H1 (cell line): ENCODE measurements around the gene AGAP1. TPM values are rescaled to one million over a fixed set of nuclear protein-coding genes. Genes with fewer than 3 reads are reported as not detected.

ENCODE experiments used
- CHD1 ChIP-seq: IDR thresholded peaks from 2 replicates; pipeline ENCODE4 v1.6.1; 2012; ENCODE audit warnings: low read depth, low read length, improper control_type of control experiment
- CTBP2 ChIP-seq: IDR thresholded peaks from 2 replicates; pipeline ENCODE4 v1.7.0; 2011; ENCODE audit warnings: borderline replicate concordance, mild to moderate bottlenecking, moderate library complexity, mixed read lengths, low read length; ENCODE audit not compliant: insufficient read depth, insufficient read length
- EP300 ChIP-seq, 2 experiments: IDR thresholded peaks; 1 replicate in 1 of 2; 2 replicates in 1 of 2; pipeline ENCODE4 v1.6.1; 2011 to 2012; ENCODE audit warnings: low read depth in 2 of 2, low read length in 2 of 2, mild to moderate bottlenecking in 2 of 2, borderline replicate concordance in 1 of 2, inconsistent platforms in 1 of 2, moderate library complexity in 1 of 2
- SP1 ChIP-seq: IDR thresholded peaks from 2 replicates; pipeline ENCODE4 v1.6.1; 2011; ENCODE audit warnings: low read depth, low read length
- polyA plus RNA-seq, 7 experiments: library from polyadenylated mRNA; depleted of rRNA in 3 of 7; stranded (reverse) in 5 of 7; unstranded in 2 of 7; fragments of >200 nt in 5 of 7; fragments of 200-250 nt in 2 of 7; gene quantifications; 1 replicate in 5 of 7; 2 replicates in 1 of 7; 4 replicates in 1 of 7; pipeline versions ENCODE4 v1.2.1 to v1.2.3, GENCODE V29; 2011 to 2013; ENCODE audit warnings: missing spikeins in 2 of 7, mixed read lengths in 2 of 7
- total RNA-seq: library from RNA; stranded (reverse); fragmentation: NEBNext Ultra II Directional; extraction: Animal tissue kit (Norgen Biotek cat#: 25700); gene quantifications from 2 replicates; pipeline ENCODE4 v1.2.1, GENCODE V29; 2021
- TF ChIP-seq, protein P1 (sequence below): fragments of 300-600 bp; sonication (generic); IDR thresholded peaks from 2 replicates; pipeline ENCODE4 v1.7.1; 2012; ENCODE audit warnings: low read length, moderate library complexity, mild to moderate bottlenecking, inconsistent platforms; ENCODE audit not compliant: insufficient replicate concordance
- TF ChIP-seq, protein P2 (sequence below), 3 experiments: IDR thresholded peaks; 1 replicate in 2 of 3; 2 replicates in 1 of 3; pipeline versions ENCODE4 v1.5.1 to v1.6.1; 2011; ENCODE audit warnings: low read length in 3 of 3, mild to moderate bottlenecking in 3 of 3, inconsistent platforms in 2 of 3, low read depth in 1 of 3, moderate library complexity in 1 of 3; ENCODE audit not compliant: insufficient read depth in 1 of 3; ENCODE audit errors: control extremely low read depth in 1 of 3

AGAP1 gene
- total and polyA plus RNA-seq, 2 of the 8 experiments (the other 6 are each of a cell fraction or from before 2014, with no cell fraction given): 18.1 to 39.4 TPM

DNA sequence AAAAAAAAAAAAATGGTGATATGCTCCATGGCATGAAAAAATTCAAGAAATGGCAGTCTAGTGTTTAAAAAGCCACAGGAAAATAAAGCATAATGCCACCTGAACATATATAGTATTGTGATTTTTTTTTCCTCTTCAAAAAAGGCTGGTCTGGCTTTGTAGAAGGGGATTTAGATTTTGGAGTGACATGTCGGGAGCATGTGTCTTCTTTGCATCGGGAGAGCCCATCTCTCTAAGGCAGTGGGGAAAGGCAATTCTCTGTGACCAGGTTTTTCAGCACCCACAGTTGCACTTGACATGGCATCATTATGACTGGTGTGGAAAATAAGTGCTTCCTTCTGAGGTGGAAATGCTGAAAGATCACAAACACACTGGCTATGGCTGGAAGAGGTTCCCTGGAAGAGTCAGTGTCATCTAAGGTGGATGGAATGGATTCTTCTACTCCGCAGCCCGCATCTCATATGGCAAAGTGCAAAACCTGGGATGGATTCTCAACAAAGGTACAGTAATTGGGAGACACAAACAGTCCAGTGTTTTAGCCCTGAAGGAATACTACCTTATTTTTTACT lies 172.5 kb downstream of the AGAP1 start (continued):
- TF ChIP-seq, protein P1, sequence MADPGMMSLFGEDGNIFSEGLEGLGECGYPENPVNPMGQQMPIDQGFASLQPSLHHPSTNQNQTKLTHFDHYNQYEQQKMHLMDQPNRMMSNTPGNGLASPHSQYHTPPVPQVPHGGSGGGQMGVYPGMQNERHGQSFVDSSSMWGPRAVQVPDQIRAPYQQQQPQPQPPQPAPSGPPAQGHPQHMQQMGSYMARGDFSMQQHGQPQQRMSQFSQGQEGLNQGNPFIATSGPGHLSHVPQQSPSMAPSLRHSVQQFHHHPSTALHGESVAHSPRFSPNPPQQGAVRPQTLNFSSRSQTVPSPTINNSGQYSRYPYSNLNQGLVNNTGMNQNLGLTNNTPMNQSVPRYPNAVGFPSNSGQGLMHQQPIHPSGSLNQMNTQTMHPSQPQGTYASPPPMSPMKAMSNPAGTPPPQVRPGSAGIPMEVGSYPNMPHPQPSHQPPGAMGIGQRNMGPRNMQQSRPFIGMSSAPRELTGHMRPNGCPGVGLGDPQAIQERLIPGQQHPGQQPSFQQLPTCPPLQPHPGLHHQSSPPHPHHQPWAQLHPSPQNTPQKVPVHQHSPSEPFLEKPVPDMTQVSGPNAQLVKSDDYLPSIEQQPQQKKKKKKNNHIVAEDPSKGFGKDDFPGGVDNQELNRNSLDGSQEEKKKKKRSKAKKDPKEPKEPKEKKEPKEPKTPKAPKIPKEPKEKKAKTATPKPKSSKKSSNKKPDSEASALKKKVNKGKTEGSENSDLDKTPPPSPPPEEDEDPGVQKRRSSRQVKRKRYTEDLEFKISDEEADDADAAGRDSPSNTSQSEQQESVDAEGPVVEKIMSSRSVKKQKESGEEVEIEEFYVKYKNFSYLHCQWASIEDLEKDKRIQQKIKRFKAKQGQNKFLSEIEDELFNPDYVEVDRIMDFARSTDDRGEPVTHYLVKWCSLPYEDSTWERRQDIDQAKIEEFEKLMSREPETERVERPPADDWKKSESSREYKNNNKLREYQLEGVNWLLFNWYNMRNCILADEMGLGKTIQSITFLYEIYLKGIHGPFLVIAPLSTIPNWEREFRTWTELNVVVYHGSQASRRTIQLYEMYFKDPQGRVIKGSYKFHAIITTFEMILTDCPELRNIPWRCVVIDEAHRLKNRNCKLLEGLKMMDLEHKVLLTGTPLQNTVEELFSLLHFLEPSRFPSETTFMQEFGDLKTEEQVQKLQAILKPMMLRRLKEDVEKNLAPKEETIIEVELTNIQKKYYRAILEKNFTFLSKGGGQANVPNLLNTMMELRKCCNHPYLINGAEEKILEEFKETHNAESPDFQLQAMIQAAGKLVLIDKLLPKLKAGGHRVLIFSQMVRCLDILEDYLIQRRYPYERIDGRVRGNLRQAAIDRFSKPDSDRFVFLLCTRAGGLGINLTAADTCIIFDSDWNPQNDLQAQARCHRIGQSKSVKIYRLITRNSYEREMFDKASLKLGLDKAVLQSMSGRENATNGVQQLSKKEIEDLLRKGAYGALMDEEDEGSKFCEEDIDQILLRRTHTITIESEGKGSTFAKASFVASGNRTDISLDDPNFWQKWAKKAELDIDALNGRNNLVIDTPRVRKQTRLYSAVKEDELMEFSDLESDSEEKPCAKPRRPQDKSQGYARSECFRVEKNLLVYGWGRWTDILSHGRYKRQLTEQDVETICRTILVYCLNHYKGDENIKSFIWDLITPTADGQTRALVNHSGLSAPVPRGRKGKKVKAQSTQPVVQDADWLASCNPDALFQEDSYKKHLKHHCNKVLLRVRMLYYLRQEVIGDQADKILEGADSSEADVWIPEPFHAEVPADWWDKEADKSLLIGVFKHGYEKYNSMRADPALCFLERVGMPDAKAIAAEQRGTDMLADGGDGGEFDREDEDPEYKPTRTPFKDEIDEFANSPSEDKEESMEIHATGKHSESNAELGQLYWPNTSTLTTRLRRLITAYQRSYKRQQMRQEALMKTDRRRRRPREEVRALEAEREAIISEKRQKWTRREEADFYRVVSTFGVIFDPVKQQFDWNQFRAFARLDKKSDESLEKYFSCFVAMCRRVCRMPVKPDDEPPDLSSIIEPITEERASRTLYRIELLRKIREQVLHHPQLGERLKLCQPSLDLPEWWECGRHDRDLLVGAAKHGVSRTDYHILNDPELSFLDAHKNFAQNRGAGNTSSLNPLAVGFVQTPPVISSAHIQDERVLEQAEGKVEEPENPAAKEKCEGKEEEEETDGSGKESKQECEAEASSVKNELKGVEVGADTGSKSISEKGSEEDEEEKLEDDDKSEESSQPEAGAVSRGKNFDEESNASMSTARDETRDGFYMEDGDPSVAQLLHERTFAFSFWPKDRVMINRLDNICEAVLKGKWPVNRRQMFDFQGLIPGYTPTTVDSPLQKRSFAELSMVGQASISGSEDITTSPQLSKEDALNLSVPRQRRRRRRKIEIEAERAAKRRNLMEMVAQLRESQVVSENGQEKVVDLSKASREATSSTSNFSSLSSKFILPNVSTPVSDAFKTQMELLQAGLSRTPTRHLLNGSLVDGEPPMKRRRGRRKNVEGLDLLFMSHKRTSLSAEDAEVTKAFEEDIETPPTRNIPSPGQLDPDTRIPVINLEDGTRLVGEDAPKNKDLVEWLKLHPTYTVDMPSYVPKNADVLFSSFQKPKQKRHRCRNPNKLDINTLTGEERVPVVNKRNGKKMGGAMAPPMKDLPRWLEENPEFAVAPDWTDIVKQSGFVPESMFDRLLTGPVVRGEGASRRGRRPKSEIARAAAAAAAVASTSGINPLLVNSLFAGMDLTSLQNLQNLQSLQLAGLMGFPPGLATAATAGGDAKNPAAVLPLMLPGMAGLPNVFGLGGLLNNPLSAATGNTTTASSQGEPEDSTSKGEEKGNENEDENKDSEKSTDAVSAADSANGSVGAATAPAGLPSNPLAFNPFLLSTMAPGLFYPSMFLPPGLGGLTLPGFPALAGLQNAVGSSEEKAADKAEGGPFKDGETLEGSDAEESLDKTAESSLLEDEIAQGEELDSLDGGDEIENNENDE: no peak
- peak; percentile 99 for TF ChIP-seq SP1
- TF ChIP-seq, protein P2, sequence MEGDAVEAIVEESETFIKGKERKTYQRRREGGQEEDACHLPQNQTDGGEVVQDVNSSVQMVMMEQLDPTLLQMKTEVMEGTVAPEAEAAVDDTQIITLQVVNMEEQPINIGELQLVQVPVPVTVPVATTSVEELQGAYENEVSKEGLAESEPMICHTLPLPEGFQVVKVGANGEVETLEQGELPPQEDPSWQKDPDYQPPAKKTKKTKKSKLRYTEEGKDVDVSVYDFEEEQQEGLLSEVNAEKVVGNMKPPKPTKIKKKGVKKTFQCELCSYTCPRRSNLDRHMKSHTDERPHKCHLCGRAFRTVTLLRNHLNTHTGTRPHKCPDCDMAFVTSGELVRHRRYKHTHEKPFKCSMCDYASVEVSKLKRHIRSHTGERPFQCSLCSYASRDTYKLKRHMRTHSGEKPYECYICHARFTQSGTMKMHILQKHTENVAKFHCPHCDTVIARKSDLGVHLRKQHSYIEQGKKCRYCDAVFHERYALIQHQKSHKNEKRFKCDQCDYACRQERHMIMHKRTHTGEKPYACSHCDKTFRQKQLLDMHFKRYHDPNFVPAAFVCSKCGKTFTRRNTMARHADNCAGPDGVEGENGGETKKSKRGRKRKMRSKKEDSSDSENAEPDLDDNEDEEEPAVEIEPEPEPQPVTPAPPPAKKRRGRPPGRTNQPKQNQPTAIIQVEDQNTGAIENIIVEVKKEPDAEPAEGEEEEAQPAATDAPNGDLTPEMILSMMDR (IDR thresholded peaks at IDR 0.05; ENCODE audit: control extremely low read depth in 1 of 3, insufficient read depth in 1 of 3, low read depth in 1 of 3, low read length in 3 of 3): no peak
- TF ChIP-seq CTBP2: no peak
- TF ChIP-seq EP300 (IDR thresholded peaks at IDR 0.05; ENCODE audit: borderline replicate concordance in 1 of 2, low read depth in 2 of 2, low read length in 2 of 2): peak in 1 of 2 experiments; percentile 95; a peak in 1 of 3 replicates
- TF ChIP-seq CHD1: peak; percentile 89
